SK-N-SH treated with all-trans-retinoic acid at 6 μM for 48 hours (cell line): ENCODE data around the gene SUMF2.

Experiments used
- ATAC-seq: fragments of 200-7000 bp; cut with Tn5 transposase; 3 replicates; pipeline ENCODE4 v1.9.1; 2020; ENCODE audit warnings: mild to moderate bottlenecking, moderate library complexity
- ARNTL ChIP-seq: fragments of 450-650 bp; formaldehyde crosslinking; IDR thresholded peaks from 2 replicates; pipeline ENCODE4 v1.5.0; 2020; ENCODE audit warnings: low read depth, mild to moderate bottlenecking, moderate library complexity, borderline replicate concordance
- BACH2 ChIP-seq: fragments of 250-450 bp; sonication (Bioruptor Pico); IDR thresholded peaks from 2 replicates; pipeline ENCODE4 v1.9.0; 2021; ENCODE audit warnings: mild to moderate bottlenecking, borderline replicate concordance
- CSDC2 ChIP-seq: fragments of 250-450 bp; sonication (Bioruptor Pico); IDR thresholded peaks from 2 replicates; pipeline ENCODE4 v1.5.0; 2020; ENCODE audit warnings: mild to moderate bottlenecking, moderate library complexity
- CSRNP3 ChIP-seq: fragments of 250-450 bp; sonication (Bioruptor Pico); IDR thresholded peaks from 2 replicates; pipeline ENCODE4 v1.5.1; 2021; ENCODE audit warnings: mild to moderate bottlenecking, moderate library complexity
- ESRRG ChIP-seq: fragments of 250-450 bp; sonication (Bioruptor Pico); IDR thresholded peaks from 2 replicates; pipeline ENCODE4 v1.6.1; 2021; ENCODE audit warnings: mild to moderate bottlenecking
- GLIS3 ChIP-seq: fragments of 250-450 bp; sonication (Bioruptor Pico); IDR thresholded peaks from 2 replicates; pipeline ENCODE4 v1.5.0; 2020; ENCODE audit warnings: mild to moderate bottlenecking, moderate library complexity
- ISL1 ChIP-seq: fragments of 250-450 bp; sonication (Bioruptor Pico); IDR thresholded peaks from 2 replicates; pipeline ENCODE4 v2.1.2; 2022; ENCODE audit warnings: mild to moderate bottlenecking, moderate library complexity
- OSR1 ChIP-seq: fragments of 250-450 bp; sonication (Bioruptor Pico); IDR thresholded peaks from 2 replicates; pipeline ENCODE4 v1.8.0; 2022; ENCODE audit warnings: moderate library complexity, mild to moderate bottlenecking, inconsistent platforms
- PATZ1 ChIP-seq: fragments of 250-450 bp; sonication (Bioruptor Pico); IDR thresholded peaks from 2 replicates; pipeline ENCODE4 v1.8.0; 2020; ENCODE audit warnings: mild to moderate bottlenecking, moderate library complexity, borderline replicate concordance
- PPARA ChIP-seq: fragments of 250-450 bp; sonication (Bioruptor Pico); IDR thresholded peaks from 2 replicates; pipeline ENCODE4 v1.5.0; 2020; ENCODE audit warnings: mild to moderate bottlenecking, borderline replicate concordance
- RARB ChIP-seq: fragments of 250-450 bp; sonication (Bioruptor Pico); IDR thresholded peaks from 2 replicates; pipeline ENCODE4 v1.8.0; 2021; ENCODE audit warnings: mild to moderate bottlenecking, moderate library complexity
- SNAI2 ChIP-seq: fragments of 250-450 bp; sonication (Bioruptor Pico); IDR thresholded peaks from 2 replicates; pipeline ENCODE4 v1.5.0; 2020; ENCODE audit warnings: mild to moderate bottlenecking, moderate library complexity
- TCF4 ChIP-seq: fragments of 250-450 bp; sonication (Bioruptor Pico); IDR thresholded peaks from 2 replicates; pipeline ENCODE4 v1.8.0; 2021; ENCODE audit warnings: mild to moderate bottlenecking, moderate library complexity, borderline replicate concordance
- TOX ChIP-seq: fragments of 250-450 bp; sonication (Bioruptor Pico); IDR thresholded peaks from 2 replicates; pipeline ENCODE4 v1.8.0; 2021; ENCODE audit warnings: mild to moderate bottlenecking, moderate library complexity, borderline replicate concordance
- TSHZ2 ChIP-seq: fragments of 250-450 bp; sonication (Bioruptor Pico); IDR thresholded peaks from 2 replicates; pipeline ENCODE4 v1.5.0; 2020; ENCODE audit warnings: mild to moderate bottlenecking, moderate library complexity
- ZC3H10 ChIP-seq: fragments of 250-450 bp; sonication (Bioruptor Pico); IDR thresholded peaks from 2 replicates; pipeline ENCODE4 v1.5.1; 2021; ENCODE audit warnings: mild to moderate bottlenecking, moderate library complexity
- ZFP3 ChIP-seq: fragments of 250-450 bp; sonication (Bioruptor Pico); IDR thresholded peaks from 2 replicates; pipeline ENCODE4 v1.5.0; 2020; ENCODE audit warnings: mild to moderate bottlenecking, moderate library complexity
- ZFP30 ChIP-seq: fragments of 450-650 bp; formaldehyde crosslinking; IDR thresholded peaks from 2 replicates; pipeline ENCODE4 v1.5.0; 2022; ENCODE audit warnings: mild to moderate bottlenecking, moderate library complexity
- ZNF565 ChIP-seq: fragments of 450-650 bp; formaldehyde crosslinking; conservative IDR thresholded peaks from 2 replicates; pipeline ENCODE4 v1.5.0; 2020; ENCODE audit warnings: low read depth, mild to moderate bottlenecking, moderate library complexity
- ZNF70 ChIP-seq: fragments of 450-650 bp; formaldehyde crosslinking; IDR thresholded peaks from 2 replicates; pipeline ENCODE4 v1.5.0; 2020; ENCODE audit warnings: mild to moderate bottlenecking, moderate library complexity
- ZNF8 ChIP-seq: fragments of 450-650 bp; formaldehyde crosslinking; IDR thresholded peaks from 2 replicates; pipeline ENCODE4 v1.5.0; 2020; ENCODE audit warnings: mild to moderate bottlenecking, moderate library complexity
- TF ChIP-seq, protein P1 (sequence below): fragments of 250-450 bp; sonication (Bioruptor Pico); IDR thresholded peaks from 2 replicates; pipeline ENCODE4 v1.5.1; 2020; ENCODE audit warnings: low read depth, mild to moderate bottlenecking, moderate library complexity
- TF ChIP-seq, protein P2 (sequence below): fragments of 250-450 bp; sonication (Bioruptor Pico); IDR thresholded peaks from 2 replicates; pipeline ENCODE4 v1.8.0; 2021; ENCODE audit warnings: low read depth, mild to moderate bottlenecking, moderate library complexity, borderline replicate concordance

SUMF2 gene

DNA sequence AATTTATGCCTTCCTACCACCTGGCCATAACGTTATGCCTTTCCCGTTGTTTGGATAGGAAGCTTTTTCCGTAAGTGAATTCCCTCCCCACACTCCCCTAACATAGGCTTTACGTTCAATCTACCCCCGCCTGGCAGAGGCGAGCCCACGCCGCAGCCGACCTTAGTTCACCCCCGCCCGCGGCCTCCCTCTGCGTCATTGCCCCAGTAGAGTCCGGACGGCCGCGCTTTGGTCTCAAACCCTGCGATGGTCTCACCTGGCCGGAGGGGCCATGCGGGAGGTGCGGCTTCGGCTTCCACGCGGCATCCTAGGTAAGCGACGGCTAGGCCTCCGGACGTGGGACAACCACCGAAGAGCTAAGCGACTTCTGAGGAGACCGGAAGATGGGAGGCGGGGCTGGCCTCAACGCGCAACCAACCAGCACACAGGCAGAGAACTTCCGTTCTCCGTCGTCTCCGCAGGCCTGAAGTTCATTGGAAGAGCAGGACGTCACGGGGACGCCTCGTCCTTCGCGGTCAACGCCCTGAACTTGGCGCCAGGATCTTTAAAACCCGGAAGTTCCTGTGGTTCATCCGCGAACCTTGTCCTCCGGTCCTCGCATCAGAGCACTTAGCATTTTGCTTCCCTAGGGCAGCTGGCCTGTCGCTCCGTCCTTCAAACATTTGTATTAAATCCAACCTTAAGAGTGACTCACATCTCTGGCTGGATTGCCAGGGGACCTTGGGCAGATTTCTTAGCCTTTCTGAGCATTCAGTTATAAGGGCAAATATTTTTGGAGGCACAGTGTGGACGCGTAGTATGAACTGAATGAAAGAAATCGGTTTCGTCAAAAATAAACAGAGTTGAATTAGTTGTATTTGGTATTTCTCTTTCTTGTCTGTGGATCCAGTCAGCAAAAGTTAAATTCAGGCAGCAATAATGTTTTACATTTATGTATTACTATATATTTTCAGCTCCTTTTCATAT is 42.3 kb downstream of the SUMF2 start, which contains the start of gene CHCHD2:
CHCHD2 (minus strand) TSS at position 369 of the 966 bp plus-strand sequence; CDS start at position 306, 63 bp downstream.
- peak; percentile 100 for ATAC-seq
- peak; percentile 21 for TF ChIP-seq ZC3H10 (CRISPR knock-in tag)
- TF ChIP-seq, protein P1, sequence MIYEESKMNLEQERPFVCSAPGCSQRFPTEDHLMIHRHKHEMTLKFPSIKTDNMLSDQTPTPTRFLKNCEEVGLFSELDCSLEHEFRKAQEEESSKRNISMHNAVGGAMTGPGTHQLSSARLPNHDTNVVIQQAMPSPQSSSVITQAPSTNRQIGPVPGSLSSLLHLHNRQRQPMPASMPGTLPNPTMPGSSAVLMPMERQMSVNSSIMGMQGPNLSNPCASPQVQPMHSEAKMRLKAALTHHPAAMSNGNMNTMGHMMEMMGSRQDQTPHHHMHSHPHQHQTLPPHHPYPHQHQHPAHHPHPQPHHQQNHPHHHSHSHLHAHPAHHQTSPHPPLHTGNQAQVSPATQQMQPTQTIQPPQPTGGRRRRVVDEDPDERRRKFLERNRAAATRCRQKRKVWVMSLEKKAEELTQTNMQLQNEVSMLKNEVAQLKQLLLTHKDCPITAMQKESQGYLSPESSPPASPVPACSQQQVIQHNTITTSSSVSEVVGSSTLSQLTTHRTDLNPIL = no peak
- TF ChIP-seq TOX = no peak
- peak; percentile 49; the same call in 1 of the 2 replicates for TF ChIP-seq CSDC2 (CRISPR knock-in tag)
- TF ChIP-seq ZNF8 (CRISPR knock-in tag) = 0 out of 2 replicates have a peak, but pooled peaks have one; percentile 15
- TF ChIP-seq ZNF565 (CRISPR knock-in tag) = 0 out of 2 replicates have a peak, but pooled peaks have one; percentile 39
- no peak for TF ChIP-seq ISL1 (CRISPR knock-in tag)
- TF ChIP-seq TCF4 = no peak; the same call in 1 of the 2 replicates
- peak; percentile 67; the same call in 1 of the 2 replicates for TF ChIP-seq TSHZ2
- TF ChIP-seq PATZ1 (CRISPR knock-in tag) = no peak
- no peak for TF ChIP-seq CSRNP3 (CRISPR knock-in tag)
- TF ChIP-seq ZFP30 = no peak
- TF ChIP-seq, protein P2, sequence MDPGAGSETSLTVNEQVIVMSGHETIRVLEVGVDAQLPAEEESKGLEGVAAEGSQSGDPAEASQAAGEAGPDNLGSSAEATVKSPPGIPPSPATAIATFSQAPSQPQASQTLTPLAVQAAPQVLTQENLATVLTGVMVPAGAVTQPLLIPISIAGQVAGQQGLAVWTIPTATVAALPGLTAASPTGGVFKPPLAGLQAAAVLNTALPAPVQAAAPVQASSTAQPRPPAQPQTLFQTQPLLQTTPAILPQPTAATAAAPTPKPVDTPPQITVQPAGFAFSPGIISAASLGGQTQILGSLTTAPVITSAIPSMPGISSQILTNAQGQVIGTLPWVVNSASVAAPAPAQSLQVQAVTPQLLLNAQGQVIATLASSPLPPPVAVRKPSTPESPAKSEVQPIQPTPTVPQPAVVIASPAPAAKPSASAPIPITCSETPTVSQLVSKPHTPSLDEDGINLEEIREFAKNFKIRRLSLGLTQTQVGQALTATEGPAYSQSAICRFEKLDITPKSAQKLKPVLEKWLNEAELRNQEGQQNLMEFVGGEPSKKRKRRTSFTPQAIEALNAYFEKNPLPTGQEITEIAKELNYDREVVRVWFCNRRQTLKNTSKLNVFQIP (CRISPR knock-in tag) = peak; percentile 79; the same call in 1 of the 2 replicates
- TF ChIP-seq RARB = no peak
- TF ChIP-seq OSR1 = no peak
- no peak for TF ChIP-seq ESRRG (CRISPR knock-in tag)
- TF ChIP-seq ZFP3 = 0 out of 2 replicates have a peak, but pooled peaks have one; percentile 60
- peak; percentile 78; the same call in 1 of the 2 replicates for TF ChIP-seq PPARA (CRISPR knock-in tag)
- no peak for TF ChIP-seq ARNTL
- TF ChIP-seq SNAI2 (CRISPR knock-in tag) = peak; percentile 49; the same call in 1 of the 2 replicates
- TF ChIP-seq BACH2 = no peak
- no peak for TF ChIP-seq ZNF70 (CRISPR knock-in tag)
- peak; percentile 11; the same call in 1 of the 2 replicates for TF ChIP-seq GLIS3 (CRISPR knock-in tag)

DNA sequence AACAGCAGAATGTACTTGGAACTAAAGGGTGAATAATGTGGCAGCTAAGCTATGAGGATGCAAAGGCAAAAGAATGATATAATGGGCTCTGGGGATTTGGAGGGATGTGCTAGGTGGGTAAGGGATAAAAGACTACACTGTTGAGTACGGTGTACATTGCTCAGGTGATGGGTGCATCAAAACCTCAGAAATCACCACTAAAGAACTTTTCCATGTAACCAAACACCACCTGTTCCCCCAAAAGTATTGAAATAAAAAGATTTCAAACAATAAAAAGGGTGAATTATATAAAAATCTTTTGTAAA is 43.8 kb downstream of the SUMF2 start:
- no peak for ATAC-seq
- TF ChIP-seq ESRRG (CRISPR knock-in tag) = no peak
- TF ChIP-seq RARB = no peak
- TF ChIP-seq CSRNP3 (CRISPR knock-in tag) = no peak
- no peak for TF ChIP-seq BACH2
- TF ChIP-seq CSDC2 (CRISPR knock-in tag) = no peak
- no peak for TF ChIP-seq ARNTL
- no peak for TF ChIP-seq PPARA (CRISPR knock-in tag)
- no peak for TF ChIP-seq ISL1 (CRISPR knock-in tag)
- TF ChIP-seq, all 23 proteins: peak for 0
